HTERT RPE-1 (cell line): ENCODE measurements around the gene BICDL1.

Source experiments
- in situ Hi-C: fragments of 300-500 bp; cut with MboI; formaldehyde crosslinking; loops from 4 replicates; pipeline ENCODE4 v1.14.3; 2020; ENCODE audit warnings: low sequenced_read_pairs

BICDL1 gene

DNA sequence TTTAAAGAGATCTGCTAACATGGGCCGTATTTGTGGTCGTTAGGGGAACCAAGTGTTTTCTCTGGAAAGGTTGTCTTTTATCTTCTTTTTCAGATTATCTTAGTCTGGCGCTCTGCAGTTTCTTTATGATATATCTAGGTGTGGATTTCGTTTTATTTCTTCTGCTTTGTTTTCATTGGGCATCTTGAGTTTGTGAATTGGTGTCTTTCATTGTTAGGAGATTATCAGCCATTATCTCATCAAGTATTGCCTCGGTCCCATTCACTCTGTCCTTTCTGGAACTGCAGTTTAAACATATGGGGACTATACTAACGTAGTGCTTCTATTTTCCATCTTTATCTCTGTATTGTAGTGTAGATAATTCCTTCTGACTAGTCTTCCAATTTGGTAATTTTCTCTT is 60.4 kb downstream of the BICDL1 start:
- in situ Hi-C loops: no loop called here

DNA sequence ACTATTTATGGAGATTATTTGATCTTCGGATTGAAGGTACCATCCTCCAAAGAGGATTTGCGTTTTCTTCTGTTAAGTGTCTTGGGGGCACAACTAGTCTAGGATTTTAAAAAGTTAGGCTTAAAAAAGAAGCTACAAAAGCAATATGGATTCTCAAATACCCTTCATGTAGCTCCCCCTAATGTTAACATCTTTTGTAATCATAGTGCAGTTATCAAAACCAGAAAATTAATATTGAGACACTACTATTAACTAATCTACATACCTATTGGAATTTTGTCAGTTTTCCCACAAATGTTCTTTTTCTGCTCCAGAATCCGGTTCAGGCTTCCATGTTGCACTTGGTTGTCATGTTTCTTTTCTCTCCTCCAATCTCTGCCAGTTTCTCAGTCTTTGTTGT is 62.5 kb downstream of the BICDL1 start:
- in situ Hi-C loops: no loop called here

DNA sequence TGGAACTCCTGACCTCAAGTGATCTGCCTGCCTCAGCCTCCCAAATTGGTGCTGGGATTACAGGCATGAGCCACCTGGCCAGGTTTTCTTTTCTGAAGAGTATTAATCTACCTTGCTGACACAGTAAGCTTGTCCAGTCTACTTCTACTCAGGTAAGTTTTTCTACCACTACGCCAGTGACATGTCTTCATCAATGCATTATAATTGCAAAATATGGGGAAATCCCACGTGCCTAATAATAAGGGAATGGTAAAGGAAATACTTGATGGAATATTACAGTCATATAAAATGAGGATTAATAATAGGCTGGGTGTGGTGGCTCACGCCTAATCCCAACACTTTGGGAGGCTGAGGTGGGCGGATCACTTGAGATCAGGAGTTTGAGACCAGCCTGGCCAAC is 65.3 kb downstream of the BICDL1 start:
- in situ Hi-C loops: no loop called here

DNA sequence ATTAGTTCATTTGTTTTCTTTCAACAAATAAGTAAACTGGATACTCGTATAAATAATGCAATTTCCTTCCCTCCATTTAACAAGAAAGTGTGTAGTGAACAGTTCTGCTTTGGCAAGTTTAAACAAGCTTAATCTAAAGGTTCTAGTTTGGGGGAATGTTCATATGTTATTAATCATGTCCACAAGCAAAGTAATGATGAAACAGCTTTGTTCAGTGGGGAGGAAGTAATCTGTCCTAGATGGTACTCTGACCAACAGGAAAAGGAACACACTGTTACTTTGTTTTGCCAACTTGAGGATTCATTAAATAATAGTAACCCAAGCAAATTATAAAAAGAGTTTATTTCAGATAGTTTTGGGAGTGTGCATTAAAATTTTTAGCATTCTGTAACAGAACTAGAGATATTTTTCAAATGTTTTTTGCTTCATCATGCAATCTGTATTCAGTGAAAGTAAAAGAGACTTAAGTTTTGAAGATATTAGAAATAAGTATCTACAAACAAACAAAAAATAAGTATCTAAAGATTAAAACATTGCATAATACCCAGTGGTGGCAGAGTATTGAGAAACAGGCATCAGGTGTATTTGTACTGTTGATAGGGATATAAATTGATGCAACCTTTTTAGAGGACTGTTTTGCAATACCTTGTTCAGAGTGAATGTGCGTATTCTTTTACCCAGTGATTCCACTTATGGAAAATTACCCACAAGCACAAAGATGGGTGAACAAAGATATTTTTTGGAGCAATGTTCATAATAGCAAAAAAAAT is 66.4 kb downstream of the BICDL1 start:
- in situ Hi-C loops: no loop called here

DNA sequence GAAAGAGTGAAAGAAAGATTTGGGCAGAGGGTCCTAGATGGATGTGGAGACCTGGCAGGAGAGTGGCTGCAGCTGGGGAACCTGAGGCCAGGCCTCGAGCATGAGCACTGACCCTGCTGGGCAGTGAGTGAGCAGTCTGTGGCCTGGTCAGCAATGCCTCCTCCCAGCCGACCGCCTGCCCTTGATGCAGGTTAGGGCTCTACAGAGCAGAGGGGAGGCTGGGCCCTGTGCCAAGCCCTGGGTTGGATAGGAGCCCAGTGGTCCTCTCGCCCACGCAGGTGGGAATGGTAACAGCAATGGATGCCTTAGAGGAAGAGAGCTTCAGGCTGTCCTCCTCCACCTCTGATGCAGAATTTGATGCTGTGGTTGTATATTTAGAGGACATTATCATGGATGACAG is 67.7 kb downstream of the BICDL1 start:
- in situ Hi-C loops: no loop called here

DNA sequence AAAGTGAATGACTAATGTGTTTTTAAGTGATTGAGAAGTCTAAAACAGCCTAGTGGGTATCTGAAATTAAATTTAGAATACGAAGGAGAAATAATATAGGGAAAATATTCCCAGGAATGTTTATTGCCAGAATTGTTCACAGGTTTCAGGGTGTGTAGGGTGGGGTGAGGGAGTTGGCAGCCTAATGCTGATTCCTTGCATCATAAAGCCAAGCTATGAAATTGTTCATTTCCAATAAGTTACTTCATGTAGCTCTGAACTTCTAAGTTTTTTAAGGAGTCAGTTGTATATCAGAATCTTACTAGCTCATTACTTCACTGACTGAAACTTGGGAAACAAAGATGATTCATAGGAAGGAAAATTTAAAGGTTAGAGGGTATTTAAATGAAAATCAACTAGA is 71.2 kb downstream of the BICDL1 start:
- in situ Hi-C loops: no loop called here

DNA sequence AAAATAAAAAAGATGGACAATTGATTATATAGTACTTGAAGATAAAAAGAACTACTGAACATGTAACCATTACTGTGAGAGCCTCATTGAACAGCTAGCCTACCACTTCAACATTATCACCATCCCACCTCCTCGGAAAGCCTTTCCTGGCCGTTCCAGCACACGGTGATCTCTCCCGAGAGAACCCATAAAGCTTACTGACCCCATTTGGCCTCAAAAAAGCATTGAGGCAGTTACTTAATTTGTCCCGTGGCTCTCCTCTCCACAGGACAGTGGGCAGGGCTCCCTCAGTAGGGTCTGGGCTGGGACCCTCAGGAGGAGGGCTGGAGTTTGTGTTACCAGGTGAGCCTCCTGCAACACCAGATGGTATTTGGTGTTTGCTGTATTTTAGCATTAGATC is 71.7 kb downstream of the BICDL1 start:
- in situ Hi-C loops: no loop called here

DNA sequence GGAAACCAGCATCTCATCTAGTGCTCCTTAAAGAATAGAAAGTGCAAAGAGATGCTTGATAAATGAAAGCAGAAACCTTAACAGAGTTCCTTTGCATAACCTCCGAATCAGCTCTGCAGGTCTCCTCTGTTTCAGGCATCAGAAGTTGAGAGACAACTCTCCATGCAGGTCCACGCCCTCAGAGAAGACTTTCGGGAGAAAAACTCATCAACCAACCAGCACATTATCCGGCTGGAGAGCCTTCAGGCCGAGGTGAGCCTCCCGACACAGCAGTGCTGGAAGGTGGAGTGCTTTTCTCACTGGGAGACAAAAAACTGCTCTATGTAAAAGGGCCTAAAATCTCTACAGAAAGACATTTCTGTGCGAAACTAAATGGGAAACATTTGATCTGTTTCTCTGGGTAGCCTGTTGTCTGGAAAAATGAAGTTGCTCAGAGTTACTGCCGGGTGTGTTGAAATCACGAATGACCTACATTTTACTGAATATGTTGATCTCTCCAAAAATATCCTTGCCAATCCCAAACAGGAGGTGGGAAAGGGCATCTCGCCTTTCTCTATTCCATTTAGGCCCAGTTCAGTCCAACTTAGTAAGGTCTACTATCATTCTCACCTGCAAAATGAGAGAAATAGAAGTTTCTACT is 72.7 kb downstream of the BICDL1 start:
- in situ Hi-C loops: no loop called here

DNA sequence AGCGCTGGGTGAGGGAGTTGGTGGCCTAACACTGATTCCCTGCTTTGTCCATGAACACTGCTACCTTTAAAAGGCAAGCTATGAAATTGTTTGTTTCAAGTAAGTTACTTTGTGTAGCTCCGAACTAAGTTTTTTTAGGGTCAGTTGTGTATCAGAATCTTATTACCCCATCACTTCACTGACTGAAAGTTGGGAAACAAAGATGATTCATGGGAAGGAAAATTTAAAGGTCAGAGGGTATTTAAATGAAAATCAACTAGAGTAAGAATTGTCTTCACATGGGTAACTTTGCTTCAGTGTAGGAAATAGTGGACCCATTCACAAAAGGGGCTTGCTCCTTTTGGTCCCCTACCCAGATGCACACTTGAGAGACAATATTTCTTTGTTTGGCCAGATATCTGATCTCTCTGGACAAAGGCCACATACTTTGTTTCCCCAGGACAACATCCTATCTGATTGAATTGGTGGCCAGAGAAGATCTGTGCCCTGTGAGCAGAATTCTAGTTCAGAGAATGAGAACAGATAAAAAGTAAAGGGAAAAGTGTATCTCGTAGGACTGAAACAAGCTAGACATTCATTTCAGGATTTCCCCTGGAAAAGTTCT is 74.0 kb downstream of the BICDL1 start:
- in situ Hi-C loops: no loop called here

DNA sequence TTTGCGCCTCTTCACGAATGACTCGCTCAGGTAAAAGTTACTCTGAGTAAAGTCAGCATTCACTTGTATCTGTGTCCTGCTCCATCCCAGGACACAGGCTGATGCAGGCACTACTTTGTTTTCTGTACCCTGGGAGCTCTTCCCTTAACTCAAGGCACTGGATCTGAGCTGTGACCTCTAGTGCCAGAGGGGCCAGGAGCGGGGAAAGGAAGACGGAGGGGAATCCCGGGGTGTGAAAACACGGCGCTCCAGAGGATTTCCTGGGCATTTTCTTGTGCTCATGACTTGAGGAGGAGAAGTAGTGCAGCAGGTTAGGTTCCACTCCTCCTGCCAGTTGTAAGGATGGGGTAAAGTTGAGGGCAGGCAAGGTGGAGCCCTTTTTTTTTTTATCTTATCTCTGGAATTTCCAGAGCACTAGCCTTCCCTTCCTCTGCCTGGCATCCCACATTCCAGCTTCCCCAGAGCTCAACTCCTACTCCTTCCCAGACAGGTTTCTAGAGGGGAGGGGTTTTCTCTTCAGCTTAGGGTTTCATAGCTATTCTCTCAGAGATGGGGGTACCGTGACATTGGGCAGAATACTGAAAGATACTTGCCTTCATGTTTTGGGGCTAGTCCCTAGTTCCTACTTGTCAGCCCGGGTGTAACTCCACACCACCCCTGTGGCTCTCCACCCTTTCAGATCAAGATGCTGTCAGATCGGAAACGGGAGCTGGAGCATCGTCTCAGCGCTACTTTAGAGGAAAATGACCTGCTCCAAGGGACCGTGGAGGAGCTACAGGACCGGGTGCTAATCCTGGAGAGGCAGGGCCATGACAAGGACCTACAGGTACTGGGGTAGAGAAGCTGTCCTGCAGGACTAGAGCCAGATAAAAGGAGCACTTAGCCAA is 75.3 kb downstream of the BICDL1 start:
- in situ Hi-C loops: no loop called here

DNA sequence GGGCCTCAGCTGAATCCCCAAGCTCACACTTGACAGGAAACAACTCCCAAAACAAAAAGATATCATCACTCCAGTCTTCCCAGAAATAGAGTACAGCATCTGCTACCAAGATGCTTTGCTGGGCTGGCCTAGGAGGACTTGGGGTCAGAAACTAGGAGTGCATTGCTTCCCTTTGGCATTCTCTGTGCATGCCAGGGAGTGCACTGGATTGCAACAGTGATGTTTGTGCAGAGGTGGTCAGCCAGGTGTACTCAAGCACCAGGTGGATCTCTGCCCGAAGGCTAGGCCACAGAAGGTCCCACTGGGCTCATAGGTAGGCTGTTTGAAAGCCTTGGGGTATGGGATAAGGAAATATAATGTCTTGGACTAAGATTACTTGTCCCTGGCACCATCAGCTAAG is 76.4 kb downstream of the BICDL1 start:
- in situ Hi-C loops: no loop called here

DNA sequence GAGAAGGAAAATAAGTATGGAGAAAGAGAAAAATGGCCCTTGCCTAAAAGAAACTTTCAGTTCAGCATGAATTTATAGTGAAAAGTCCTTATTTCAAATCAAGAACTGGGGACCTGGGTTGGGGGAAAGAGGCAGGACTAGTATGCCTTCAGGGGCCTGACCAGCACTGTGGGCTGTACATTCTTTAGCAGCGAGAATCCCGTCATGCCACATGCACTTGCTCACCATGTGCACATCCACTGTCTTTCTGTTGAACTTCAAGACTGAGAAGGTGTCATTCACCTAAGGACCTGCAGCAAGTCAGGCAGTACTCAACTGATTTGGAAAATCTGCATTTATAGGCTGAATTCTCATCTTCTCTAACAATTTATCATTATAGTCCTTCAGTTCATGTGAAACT is 77.3 kb downstream of the BICDL1 start:
- in situ Hi-C loops: no loop called here

DNA sequence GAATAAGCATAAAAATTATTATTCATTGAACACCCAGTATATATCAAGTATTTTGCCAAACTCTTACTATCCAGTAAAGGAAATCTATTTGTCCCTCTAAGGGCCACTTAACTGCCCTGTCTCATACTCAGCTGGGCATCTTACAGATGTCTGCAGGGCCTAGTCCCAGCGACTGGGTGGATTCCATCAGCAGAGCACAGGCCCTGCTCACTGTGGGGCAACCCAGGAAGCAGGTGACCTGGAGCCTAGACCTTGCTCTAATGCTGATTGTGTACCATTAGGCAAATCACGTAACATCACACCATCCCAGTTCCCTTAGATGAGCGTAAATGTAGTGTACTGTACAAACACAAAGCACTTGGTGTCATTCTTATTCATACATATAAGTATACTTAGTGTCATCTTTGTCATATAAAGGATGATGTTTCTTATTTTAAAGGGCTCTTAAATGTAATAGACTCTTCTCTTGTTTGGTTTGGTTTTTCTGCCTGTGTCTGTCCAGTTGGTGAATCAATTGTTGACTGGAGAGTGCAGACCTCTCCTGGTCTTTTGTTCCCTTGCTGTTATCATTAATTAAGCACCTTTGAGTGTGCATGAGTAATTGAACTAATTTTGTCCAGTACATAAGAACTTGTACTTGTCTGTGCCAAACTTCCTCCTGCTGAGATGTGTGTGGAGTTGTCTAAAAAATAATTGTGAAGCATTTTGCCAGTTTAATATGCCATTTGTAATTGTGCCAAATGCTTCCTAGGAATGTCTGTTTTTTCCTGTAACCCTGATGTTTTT is 78.2 kb downstream of the BICDL1 start:
- in situ Hi-C loops: no loop called here

DNA sequence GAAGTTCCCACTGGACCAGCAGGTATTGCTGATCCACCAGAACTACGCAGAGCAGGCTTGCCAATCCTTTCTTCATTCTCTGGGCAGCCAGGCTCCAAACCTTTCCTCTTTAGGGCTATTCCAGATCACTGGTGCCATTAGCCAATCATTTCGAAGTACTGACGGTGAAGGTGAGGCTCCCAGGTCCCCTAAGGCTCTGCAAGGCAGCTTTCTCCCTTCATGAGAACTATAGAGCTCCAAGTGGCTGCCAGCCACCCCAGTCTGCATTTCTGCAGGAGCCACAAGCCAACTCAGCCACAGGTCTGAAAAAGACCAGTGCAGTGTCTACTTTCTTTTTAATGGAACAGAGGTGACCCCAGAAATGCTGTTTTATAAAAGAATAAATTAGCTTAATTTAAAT is 78.9 kb downstream of the BICDL1 start:
- in situ Hi-C loops: no loop called here

DNA sequence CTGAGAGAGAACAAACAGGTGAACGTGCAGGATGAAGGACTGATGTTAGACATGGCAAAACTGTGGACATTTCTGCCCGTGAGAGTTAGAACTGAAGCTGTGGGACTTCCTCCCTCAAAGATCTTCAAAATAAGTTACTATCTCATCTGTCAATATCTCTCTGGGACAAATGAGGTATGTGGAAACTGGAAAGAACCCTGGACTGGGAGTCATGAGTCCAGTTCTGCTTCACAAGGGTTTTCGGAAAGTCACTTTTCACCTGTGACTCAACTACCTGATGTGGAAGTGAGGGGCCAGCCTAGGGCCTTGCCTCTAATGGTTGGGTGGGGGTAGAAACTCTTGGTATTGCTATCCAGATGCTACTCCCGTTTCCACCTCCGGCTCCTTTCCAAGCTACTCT is 80.2 kb downstream of the BICDL1 start:
- in situ Hi-C loops: no loop called here

DNA sequence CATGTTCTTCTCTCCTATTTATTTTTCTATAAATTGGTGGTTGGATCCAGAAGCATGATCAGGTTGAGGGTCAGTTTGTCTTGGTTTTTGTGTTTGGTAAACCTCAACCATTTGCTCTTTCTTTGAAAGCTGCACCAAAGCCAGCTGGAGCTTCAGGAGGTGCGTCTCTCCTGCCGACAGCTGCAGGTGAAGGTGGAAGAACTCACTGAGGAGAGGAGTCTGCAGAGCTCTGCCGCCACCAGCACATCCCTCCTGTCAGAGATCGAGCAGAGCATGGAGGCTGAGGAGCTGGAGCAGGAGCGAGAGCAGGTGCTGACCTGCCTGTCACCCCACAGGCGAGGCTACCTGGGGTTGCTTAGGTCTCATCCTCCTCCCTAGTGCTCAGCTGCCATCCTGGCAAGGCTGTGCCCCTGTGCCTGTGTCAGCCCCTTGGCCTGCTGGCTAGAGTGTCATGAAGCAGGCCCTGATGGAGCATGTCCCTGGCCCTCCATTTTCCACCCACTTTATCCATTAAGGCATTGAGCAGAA is 82.5 kb downstream of the BICDL1 start:
- in situ Hi-C loops: no loop called here

DNA sequence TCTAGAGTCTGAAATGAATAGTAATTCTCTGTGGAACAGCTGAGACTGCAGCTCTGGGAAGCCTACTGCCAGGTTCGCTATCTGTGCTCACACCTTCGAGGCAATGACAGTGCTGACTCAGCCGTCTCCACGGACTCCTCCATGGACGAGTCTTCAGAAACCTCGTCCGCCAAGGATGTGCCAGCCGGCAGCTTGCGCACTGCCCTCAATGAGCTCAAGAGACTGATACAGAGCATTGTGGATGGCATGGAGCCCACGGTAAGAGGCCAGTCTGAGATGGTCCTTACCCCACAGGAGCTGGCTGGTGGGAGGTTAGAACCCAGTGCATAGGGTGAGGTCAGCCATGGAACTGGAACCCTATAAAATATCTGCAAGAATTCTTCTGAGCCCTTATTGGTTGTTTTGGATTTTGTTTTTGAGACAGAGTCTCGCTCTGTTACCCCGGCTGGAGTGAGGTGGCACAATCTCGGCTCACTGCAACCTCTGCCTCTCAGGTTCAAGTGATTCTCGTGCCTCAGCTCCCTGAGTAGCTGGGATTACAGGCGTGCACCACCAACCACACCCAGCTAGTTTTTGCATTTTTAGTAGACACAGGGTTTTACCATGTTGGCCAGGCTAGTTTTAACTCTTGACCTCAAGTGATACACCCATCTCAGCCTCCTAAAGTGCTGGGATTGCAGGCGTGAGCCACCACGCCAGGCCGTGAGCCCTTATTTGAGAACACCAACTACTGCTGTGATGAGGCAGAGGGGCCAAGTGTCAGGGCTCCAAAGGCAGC is 83.6 kb downstream of the BICDL1 start:
- in situ Hi-C loops: no loop called here

DNA sequence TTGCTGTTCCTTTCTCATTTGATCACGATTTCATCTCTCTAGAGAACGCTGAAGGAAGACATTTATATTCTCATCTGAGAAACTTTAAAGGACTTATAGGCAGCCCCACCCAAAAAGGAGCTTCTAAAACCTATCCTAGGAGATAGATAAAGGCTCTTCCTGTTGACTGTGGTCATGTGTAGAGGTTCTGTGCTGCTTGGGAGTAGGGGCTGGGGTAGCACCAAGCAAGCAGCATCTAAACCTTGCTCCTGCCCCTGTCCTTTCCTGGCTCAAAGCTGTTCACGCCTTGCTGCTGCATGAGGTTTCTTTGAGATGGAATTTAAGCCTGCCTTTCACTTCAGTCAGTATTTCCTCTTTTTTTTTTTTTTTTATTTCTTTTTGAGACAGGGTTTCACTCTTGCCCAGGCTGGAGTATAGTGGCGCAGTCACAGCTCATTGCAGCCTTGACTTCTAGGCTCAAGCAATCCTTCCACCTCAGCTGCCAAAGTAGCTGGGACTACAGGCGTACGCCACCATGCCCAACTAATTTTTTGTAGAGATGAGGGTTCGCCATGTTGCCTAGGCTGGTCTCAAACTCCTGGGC is 86.1 kb downstream of the BICDL1 start:
- in situ Hi-C loops: no loop called here

DNA sequence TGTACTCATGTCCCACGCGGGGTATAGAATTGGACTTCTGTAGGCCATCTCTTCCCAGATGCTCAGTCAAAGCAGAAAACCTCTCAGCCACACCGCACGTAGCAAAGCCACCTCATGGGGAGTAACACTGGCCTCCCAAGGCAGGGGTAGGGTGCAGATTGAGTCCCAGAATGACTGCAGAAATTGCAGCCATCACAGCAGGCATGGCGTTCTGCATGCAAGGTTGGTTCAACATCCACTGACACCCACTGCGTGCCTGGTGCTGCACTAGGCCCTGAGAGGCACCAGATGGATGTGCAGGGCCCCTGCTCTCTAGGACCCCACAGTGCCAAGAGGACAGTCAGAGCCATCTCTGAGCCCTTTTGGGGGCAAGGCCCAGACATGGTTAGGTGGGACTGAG is 87.6 kb downstream of the BICDL1 start:
- in situ Hi-C loops: no loop called here
